ENCODE results near the gene IFNA21. TPM values are rescaled to one million over a fixed set of nuclear protein-coding genes. Genes with fewer than 3 reads are reported as not detected.

IFNA21 gene
- total and polyA plus RNA-seq, 2 donors (not counting 1 experiment from before 2014, with no cell fraction given): not detected

- H3K36me3 ChIP-seq (replicated peaks in 1 of 2; ENCODE audit: control extremely low read depth in 1 of 2, control insufficient read depth in 1 of 2, extremely low read depth in 1 of 2, insufficient read depth in 2 of 2, low read length in 1 of 2): no peaks in the 10 kb centered on the region
- Mint-ChIP-seq H3K27ac (no peak overlapping the region), H3K4me3 (no peak overlapping the region), H3K9me3 (ENCODE audit: insufficient read depth) (no peaks in the 10 kb centered on the region), H3K27me3 (peaks cover 24% of the 10 kb centered on the region), H3K4me1 (peaks cover 6% of the 10 kb centered on the region)
- intact Hi-C loops (cut with micrococcal nuclease): no loop called here
- no peaks in the 10 kb centered on the region for H3K27me3 ChIP-seq (replicated peaks in 1 of 4; ENCODE audit: control extremely low read depth in 1 of 4, control insufficient read depth in 3 of 4, insufficient read depth in 4 of 4, low read length in 3 of 4)
- H3K9ac ChIP-seq (ENCODE audit: low read length): no peak overlapping the region
- POLR2A ChIA-PET: no interaction called here
- H3K79me2 ChIP-seq (ENCODE audit: control insufficient read depth, insufficient read depth, low read length): no peaks in the 10 kb centered on the region
- no peak for TF ChIP-seq EZH2 (IDR thresholded peaks at IDR 0.05; ENCODE audit: borderline replicate concordance, insufficient read depth, low read depth, low read length, poor library complexity, severe bottlenecking)
- no peak for TF ChIP-seq CTCF (IDR thresholded peaks at IDR 0.05)
- no peak overlapping the region for H2AFZ ChIP-seq (ENCODE audit: insufficient read depth, low read depth, low read length, poor library complexity, severe bottlenecking)
- H3K9me3 ChIP-seq (ENCODE audit: control extremely low read depth in 1 of 3, control insufficient read depth in 2 of 3, insufficient read depth in 1 of 3, low read length in 2 of 3): peaks cover 0 to 4% (median 0%) of the 10 kb centered on the region in 3 donors
- H3K4me3 ChIP-seq (ENCODE audit: control extremely low read depth in 1 of 5, extremely low read depth in 1 of 5, insufficient read depth in 1 of 5, low read depth in 2 of 5, low read length in 4 of 5): no peak overlapping the region
- DNase-seq: no peak
- 80% methylated on average over 1 of the region's 2 CpGs for WGBS (ENCODE audit: insufficient coverage)
- H4K20me1 ChIP-seq (ENCODE audit: control insufficient read depth, insufficient read depth, low read length, poor library complexity, severe bottlenecking): no peaks in the 10 kb centered on the region
- ATAC-seq (ENCODE audit: low read depth): no peak
- peaks cover 0 to 4% of the 10 kb centered on the region in 2 donors for H3K4me1 ChIP-seq (ENCODE audit: control insufficient read depth in 2 of 2, insufficient read depth in 2 of 2, low read length in 2 of 2)
- CTCF ChIA-PET: no interaction called here
- H3K27ac ChIP-seq (ENCODE audit: low read length in 2 of 2): no peak overlapping the region
- H3K4me2 ChIP-seq (replicated peaks; ENCODE audit: low read depth, low read length, poor library complexity, severe bottlenecking): no peak overlapping the region
Measured at GRCh38 chr9:21155501-21155900, 11.0 kb downstream of the IFNA21 start.

DNA sequence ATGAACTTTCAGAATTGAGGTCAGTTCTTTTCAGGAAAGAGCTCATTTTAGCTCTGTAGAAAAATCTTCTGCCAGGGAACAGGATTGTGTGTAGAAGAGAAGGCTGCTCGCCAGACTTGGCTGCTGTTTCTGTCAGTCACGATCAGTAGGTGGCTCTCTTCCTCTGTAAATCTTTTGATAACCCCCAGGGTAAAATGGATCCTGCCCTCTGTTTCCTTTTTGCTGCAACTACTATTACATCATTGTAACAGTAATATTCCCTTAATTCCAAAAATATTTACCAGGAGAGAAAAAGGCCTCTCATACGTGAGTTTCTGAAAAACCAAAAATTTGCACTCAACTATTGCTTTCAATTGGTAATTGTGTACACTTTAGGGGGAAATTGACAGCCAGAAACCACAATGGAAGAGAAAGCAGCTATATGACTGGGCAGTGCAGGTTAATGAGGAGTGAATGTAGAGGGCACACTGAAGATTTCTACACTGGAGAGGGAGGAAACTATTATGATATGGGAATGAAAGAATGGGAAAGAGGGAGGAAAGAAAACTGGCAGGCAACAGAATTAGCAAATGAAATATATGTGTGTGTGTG, 12.3 kb downstream of the IFNA21 start:
- TF ChIP-seq EZH2 (IDR thresholded peaks at IDR 0.05; ENCODE audit: borderline replicate concordance, insufficient read depth, low read depth, low read length, poor library complexity, severe bottlenecking) (no peak), CTCF (IDR thresholded peaks at IDR 0.05) (no peak)
- Histone ChIP-seq H3K27me3 (replicated peaks in 1 of 4; ENCODE audit: control extremely low read depth in 1 of 4, control insufficient read depth in 3 of 4, insufficient read depth in 4 of 4, low read length in 3 of 4) (peaks cover 0 to 3% (median 0%) of the 10 kb centered on the region in 4 experiments), H2AFZ (ENCODE audit: insufficient read depth, low read depth, low read length, poor library complexity, severe bottlenecking) (no peak overlapping the region), H3K79me2 (ENCODE audit: control insufficient read depth, insufficient read depth, low read length) (no peaks in the 10 kb centered on the region), H3K4me3 (ENCODE audit: control extremely low read depth in 1 of 5, extremely low read depth in 1 of 5, insufficient read depth in 1 of 5, low read depth in 2 of 5, low read length in 4 of 5) (no peak overlapping the region), H3K27ac (ENCODE audit: low read length in 2 of 2) (no peak overlapping the region), H3K4me2 (replicated peaks; ENCODE audit: low read depth, low read length, poor library complexity, severe bottlenecking) (no peak overlapping the region), H3K9ac (ENCODE audit: low read length) (no peak overlapping the region), H4K20me1 (ENCODE audit: control insufficient read depth, insufficient read depth, low read length, poor library complexity, severe bottlenecking) (no peaks in the 10 kb centered on the region), H3K4me1 (ENCODE audit: control insufficient read depth in 2 of 2, insufficient read depth in 2 of 2, low read length in 2 of 2) (no peaks in the 10 kb centered on the region), H3K36me3 (replicated peaks in 1 of 2; ENCODE audit: control extremely low read depth in 1 of 2, control insufficient read depth in 1 of 2, extremely low read depth in 1 of 2, insufficient read depth in 2 of 2, low read length in 1 of 2) (no peaks in the 10 kb centered on the region), H3K9me3 (ENCODE audit: control extremely low read depth in 1 of 3, control insufficient read depth in 2 of 3, insufficient read depth in 1 of 3, low read length in 2 of 3) (peaks cover 0 to 9% (median under 1%) of the 10 kb centered on the region in 3 donors)
- Mint-ChIP-seq H3K27ac (no peak overlapping the region), H3K4me3 (no peak overlapping the region), H3K4me1 (no peaks in the 10 kb centered on the region), H3K27me3 (peaks cover 21% of the 10 kb centered on the region), H3K9me3 (ENCODE audit: insufficient read depth) (no peaks in the 10 kb centered on the region)
- ATAC-seq (ENCODE audit: low read depth): no peak
- ChIA-PET POLR2A (no interaction called here), CTCF (no interaction called here)
- DNase-seq: no peak
- intact Hi-C loops (cut with micrococcal nuclease): no loop called here
- WGBS (ENCODE audit: insufficient coverage): 0% methylated on average over 1 of the region's 3 CpGs
